ENCODE measurements around the gene CXCL14.
A peak's percentile ranks its signal among the peaks of the same experiment; 100 is the strongest.
"Not testable (repeated sequence)": the region's sequence is repeated elsewhere in the genome, so short reads cannot be mapped to it uniquely, and the experiment has no call there.

CXCL14 gene

DNA sequence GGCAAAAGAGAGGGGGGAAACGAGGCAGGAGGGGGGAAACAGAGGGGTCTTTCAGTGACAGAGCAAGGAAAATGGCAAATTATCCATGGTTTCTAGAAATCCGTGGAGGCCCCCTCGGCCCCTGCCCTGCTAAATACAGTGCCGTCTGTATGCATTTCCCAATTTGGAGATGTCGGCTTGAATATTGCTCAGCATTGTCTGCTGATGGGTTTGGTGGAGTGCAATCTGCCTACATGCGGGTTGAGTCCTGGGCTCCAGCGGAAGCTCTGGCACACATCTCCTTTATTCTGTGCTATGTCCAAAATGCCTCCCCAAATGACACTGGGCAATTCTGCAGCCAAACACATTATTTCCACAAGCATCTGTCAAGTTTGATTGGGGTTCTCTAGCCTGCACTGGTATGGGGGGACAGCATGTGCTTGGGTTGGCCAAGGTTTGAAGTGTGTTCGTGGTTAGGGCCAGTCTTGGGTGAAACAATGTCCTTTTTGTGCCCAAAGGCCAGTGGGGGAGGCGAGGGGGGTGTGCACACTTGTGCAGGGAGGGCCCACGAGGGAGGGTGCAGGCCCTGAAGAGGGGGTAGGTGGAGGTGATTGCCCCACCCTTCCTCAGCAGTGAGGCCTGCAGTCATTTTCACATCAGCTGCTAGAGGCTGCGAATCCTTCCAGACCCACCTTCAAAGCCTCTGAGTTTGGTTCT lies 36.8 kb downstream of the CXCL14 start:
- no peak for DNase-seq

DNA sequence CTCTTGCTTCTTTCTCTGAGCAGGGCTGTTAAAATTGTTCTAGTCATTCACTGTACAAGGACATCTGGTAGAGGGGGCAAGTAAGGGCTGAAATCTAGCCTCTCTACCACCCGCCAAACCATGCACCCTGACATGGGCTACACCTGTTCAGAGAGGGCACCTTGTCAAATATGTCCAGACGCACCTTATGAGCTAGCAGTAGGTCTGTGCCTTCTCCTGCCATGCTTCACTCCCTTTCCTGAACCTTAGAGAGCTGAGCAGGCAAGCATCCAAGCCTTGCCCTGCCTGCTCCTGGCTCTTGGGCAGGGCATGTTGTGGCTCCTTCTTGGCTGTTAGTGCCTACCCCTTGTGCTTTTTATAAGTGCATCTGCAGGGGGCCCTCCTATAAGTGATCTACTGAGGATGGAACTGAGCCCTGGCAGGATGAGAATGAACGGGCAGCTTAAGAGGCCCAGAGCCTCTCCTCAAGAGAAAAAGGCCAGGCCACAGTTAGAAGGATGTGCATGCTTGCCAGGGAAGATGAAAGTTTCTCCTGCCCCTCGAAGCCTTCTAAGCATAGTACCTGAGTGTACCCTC lies 39.3 kb downstream of the CXCL14 start:
- DNase-seq: no peak

DNA sequence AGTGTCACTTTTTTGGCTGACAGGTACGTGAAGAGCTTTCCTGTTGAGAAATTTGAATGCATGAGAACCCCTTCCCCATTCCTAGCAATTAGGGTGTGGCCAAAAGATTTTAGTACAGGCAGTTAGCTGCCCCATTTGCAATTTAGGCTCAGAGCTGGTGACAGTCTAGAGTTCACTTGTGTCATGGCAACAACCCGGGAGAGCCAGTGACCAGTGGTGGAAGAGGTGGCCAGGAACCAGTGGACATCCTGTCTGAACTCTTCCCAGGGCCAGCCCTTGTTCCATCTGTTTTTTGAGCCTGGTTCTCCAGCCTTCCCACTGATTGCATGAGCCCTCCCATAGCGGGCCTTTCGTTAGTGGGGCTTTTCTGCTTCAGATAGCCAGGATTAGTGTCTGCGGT lies 40.5 kb downstream of the CXCL14 start:
- no peak for DNase-seq

GRCh38 chr5:135537745-135538144 lies 41.0 kb downstream of the CXCL14 start:
- no peak for DNase-seq

GRCh38 chr5:135537271-135537670 lies 41.5 kb downstream of the CXCL14 start:
- DNase-seq: no peak

DNA sequence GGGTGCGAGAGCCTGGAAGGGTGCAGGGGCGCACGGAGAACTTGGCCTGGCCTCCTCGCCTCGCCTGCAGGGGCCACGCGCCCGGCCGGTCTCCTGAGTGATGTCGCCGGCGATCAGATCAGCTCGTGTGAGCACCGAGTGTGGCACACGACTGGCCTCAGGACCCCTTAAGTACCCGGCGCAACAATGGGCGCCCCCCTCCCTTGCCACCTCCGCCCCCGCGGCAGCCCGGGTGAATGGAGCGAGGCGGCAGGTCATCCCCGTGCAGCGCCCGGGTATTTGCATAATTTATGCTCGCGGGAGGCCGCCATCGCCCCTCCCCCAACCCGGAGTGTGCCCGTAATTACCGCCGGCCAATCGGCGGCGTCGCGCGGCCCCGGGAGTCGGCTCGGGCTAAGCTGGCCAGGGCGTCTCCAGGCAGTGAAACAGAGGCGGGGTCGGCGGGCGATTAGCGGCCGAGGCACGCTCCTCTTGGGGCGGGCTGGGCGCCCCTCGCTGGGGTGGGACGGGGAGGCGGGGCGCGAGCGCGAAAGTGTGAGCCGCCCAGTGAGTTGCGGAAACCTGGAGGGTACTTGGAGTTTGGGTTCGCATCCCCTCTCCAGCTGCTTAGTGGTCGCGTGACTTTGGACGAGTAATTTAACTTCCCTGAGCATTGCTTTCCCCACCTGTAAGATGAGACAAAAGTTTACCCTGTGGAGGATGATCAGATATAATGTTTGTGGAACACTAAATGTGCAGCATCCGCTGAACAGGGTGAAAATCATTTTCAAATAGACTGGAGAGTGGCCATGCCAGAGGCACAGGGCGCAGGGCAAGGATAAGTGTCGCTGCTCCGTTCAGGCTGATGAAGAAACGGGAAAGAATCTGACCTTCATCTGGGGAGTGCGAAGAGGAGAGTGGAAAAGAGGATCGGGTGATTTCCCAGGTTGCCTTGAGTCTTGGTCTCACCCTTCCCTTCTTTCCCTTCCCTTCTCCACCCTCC lies 42.7 kb downstream of the CXCL14 start, which contains the start of gene NEUROG1:
TSS of gene NEUROG1 (minus strand) at position 145 of the 982 bp plus-strand sequence. CDS start 274 bp downstream, outside the sequence.
- DNase-seq: peak; percentile 31

DNA sequence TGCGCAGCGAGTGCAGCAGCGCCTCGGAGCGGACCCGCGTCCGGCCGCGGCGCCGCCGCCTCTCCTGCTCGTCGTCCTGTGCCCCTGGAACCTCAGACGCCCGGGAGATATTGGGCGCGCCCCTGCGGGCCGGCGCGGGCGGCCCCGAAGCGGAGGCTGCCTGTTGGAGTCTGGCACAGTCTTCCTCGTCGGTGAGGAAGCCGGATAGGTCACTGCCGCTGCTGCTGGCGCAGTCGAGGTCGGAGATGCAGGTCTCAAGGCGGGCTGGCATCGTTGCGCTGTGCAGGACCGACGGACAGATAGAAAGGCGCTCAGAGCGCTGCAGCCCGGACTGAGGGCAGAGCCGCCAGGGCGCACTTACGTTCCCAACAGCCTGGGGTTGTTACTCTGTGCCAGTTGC lies 43.4 kb downstream of the CXCL14 start:
- no peak for DNase-seq

GRCh38 chr5:135534609-135535419 lies 44.0 kb downstream of the CXCL14 start:
- no peak for DNase-seq

GRCh38 chr5:135533794-135534193 lies 45.0 kb downstream of the CXCL14 start:
- no peak for DNase-seq

DNA sequence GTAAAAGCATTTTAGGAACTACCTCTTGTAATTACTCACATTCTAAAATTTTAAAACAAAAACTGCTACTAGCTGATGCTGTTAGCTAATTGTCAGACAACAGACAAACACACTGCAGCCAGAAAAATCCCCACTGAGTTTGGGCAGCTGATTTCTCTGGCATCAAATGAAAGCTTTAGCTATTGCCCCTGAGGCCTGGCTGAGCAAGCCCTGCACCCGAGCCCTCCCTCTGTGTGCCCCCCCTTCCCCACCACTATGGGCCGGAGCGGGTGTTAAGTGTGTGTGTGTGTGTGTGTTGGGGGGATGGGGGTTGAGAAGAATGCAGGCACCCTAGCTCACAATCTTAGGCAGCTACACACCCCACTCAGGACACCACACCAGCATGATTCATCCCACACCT lies 45.5 kb downstream of the CXCL14 start:
- DNase-seq: no peak

GRCh38 chr5:135529576-135529975 lies 49.2 kb downstream of the CXCL14 start:
- not testable (repeated sequence) for DNase-seq

DNA sequence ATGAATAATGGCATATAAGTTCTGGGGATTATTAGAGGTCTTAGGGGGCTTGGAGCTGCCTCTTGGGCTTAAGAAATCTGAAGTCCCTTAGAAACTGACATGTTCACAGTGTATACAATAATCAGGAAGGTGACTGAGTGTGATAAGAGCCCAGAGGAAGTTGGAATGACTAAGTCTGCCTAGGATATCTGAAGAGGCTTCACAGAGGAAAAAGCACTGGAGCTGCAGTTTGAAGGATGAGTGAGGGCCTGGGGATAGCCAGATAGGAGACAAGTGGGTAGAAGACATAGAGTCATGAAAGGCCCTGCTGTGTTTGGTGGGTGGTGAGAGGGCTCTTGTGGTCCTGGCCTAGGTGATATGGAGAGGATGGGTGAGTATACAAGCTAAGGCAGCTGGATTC lies 51.9 kb downstream of the CXCL14 start:
- DNase-seq: no peak

GRCh38 chr5:135521964-135522363 lies 56.8 kb downstream of the CXCL14 start:
- no peak for DNase-seq

All from NCI-H1092 (cell line).